Adrenal gland (tissue), 12 donors: ENCODE results near the gene MRPS5. TPM values are rescaled to one million over a fixed set of nuclear protein-coding genes. Genes with fewer than 3 reads are reported as not detected.

Experiments
- DNase-seq, 7 donors: peaks; one replicate each; pipeline ENCODE4 v3.0.0-alpha.2; 2019 to 2020
- H3K27ac ChIP-seq, 5 donors: fragments of 200-600 bp; sonication (generic) in 4 of 5; 1 replicate in 3 of 5; 2 replicates in 2 of 5; pipeline versions ENCODE4 v1.5.1 to v1.8.0; 2016 to 2020; ENCODE audit warnings: mild to moderate bottlenecking in 1 of 5
- H3K27me3 ChIP-seq: fragments of 200-600 bp; 2 replicates; pipeline ENCODE4 v1.8.0; 2021
- H3K36me3 ChIP-seq, 2 donors: fragments of 200-600 bp; replicated peaks in 1 of 2; 1 replicate in 1 of 2; 2 replicates in 1 of 2; pipeline versions ENCODE4 v1.5.1 to v1.8.0; 2018 to 2022
- H3K4me1 ChIP-seq, 2 donors: fragments of 200-600 bp; replicated peaks in 1 of 2; 1 replicate in 1 of 2; 2 replicates in 1 of 2; pipeline versions ENCODE4 v1.5.1 to v1.8.0; 2018 to 2021
- H3K4me3 ChIP-seq, 4 donors: fragments of 200-600 bp; sonication (generic) in 3 of 4; one replicate each; pipeline ENCODE4 v1.5.1; 2016 to 2018
- H3K9me3 ChIP-seq, 3 donors: fragments of 200-600 bp; sonication (generic) in 1 of 3; replicated peaks in 1 of 3; 1 replicate in 2 of 3; 2 replicates in 1 of 3; pipeline versions ENCODE4 v1.5.1 to v1.8.0; 2016 to 2021
- CTCF ChIP-seq, 6 experiments: fragments of 450-650 bp in 4 of 6; fragments of 200-600 bp in 2 of 6; sonication (generic) in 1 of 6; IDR thresholded peaks; 1 replicate in 5 of 6; 2 replicates in 1 of 6; pipeline versions ENCODE4 v1.5.1 to v1.8.0; 2016 to 2021; ENCODE audit warnings: antibody characterized with exemption in 6 of 6, mild to moderate bottlenecking in 2 of 6, moderate library complexity in 1 of 6
- POLR2A ChIP-seq, 2 donors: fragments of 450-650 bp; IDR thresholded peaks; one replicate each; pipeline ENCODE4 v1.6.1; 2017; ENCODE audit warnings: antibody characterized with exemption in 2 of 2, mild to moderate bottlenecking in 2 of 2, moderate library complexity in 1 of 2
- WGBS, 4 donors: extraction: QIAGEN DNeasy Blood & Tissue Kit in 2 of 4; methylation state at CpG; one replicate each; pipeline versions ENCODE4 v1.1.5 to v1.1.7; 2013 to 2017; 5-methylcytosine and 5-hydroxymethylcytosine counted together
- intact Hi-C, 2 donors: fragments of 100-400 bp; cut with DNase I; formaldehyde crosslinking; loops; one replicate each; pipeline versions ENCODE4 v1.14.1 to v1.15.0; 2022 to 2023
- polyA plus RNA-seq, 3 donors: library from polyadenylated mRNA; stranded (reverse); fragments of 200-250 nt in 2 of 3; fragments of 350-450 nt in 1 of 3; fragmentation: Illumina TruSeq in 1 of 3; extraction: RNeasy Lipid Tissue Mini Kit (QIAGEN cat#74804) in 1 of 3; gene quantifications; one replicate each; pipeline ENCODE4 v1.2.3, GENCODE V29; 2013 to 2014
- total RNA-seq, 9 donors: library from RNA; depleted of rRNA in 4 of 9; stranded (reverse); fragments of >200 nt in 4 of 9; fragments of 120-200 nt in 1 of 9; fragmentation: NEBNext Ultra II Directional in 1 of 9; extraction: Animal tissue kit (Norgen Biotek cat#: 25700) in 1 of 9; gene quantifications; one replicate each; pipeline versions ENCODE4 v1.1.0 to v1.2.4, GENCODE V29; 2013 to 2023
- donor health status: healthy with polysubstance abuse.
- donor health status: Bipolar disorder and iron deficiency.
- donor health status: DM: yes; HTN: yes; CAD: no.
- donor health status: DM: no; HTN: no; CAD: no.
- donor health status: DM: no; HTN: no; CAD: no.
- donor health status: DM: yes; HTN: yes; CAD: no.

MRPS5 gene
- total and polyA plus RNA-seq, 12 donors, result 41.0 to 99.0 (median 60.3) TPM

- Histone ChIP-seq H3K4me1 (peaks cover 0 to 6% of the 10 kb centered on the region in 2 donors), H3K9me3 (no peaks in the 10 kb centered on the region), H3K27me3 (peaks cover 32% of the 10 kb centered on the region), H3K4me3 (no peak overlapping the region), H3K27ac (no peak overlapping the region), H3K36me3 (no peaks in the 10 kb centered on the region)
- no peak for DNase-seq
- intact Hi-C loops, result no loop called here
- TF ChIP-seq POLR2A (IDR thresholded peaks at IDR 0.05) (no peak), CTCF (IDR thresholded peaks at IDR 0.05) (no peak)
- WGBS, 4 donors, result 67 to 76% (median 69%) methylated on average over 16 to 18 of the region's 18 CpGs
Observed at GRCh38 chr2:95073856-95074662, 47.5 kb downstream of the MRPS5 start.

GRCh38 chr2:95072424-95072823 lies 49.2 kb downstream of the MRPS5 start:
- DNase-seq, result peak in 1 of 7 donors; percentile 18
- Histone ChIP-seq H3K27me3 (peaks cover 30% of the 10 kb centered on the region), H3K36me3 (no peaks in the 10 kb centered on the region), H3K4me3 (no peak overlapping the region), H3K9me3 (no peaks in the 10 kb centered on the region), H3K4me1 (peaks cover 0 to 6% of the 10 kb centered on the region in 2 donors), H3K27ac (no peak overlapping the region)
- intact Hi-C loops, result no loop called here
- 67 to 81% (median 81%) methylated on average over 2 to 4 of the region's 4 CpGs; no CpG with 5 or more reads in 1 of the 4 donors for WGBS, 4 donors
- TF ChIP-seq CTCF (IDR thresholded peaks at IDR 0.05) (no peak), POLR2A (IDR thresholded peaks at IDR 0.05) (no peak)

GRCh38 chr2:95071856-95072255 lies 49.8 kb downstream of the MRPS5 start:
- Histone ChIP-seq H3K9me3 (no peaks in the 10 kb centered on the region), H3K27me3 (peaks cover 30% of the 10 kb centered on the region), H3K4me3 (no peak overlapping the region), H3K36me3 (no peaks in the 10 kb centered on the region), H3K27ac (no peak overlapping the region), H3K4me1 (peaks cover 0 to under 1% of the 10 kb centered on the region in 2 donors)
- TF ChIP-seq POLR2A (IDR thresholded peaks at IDR 0.05) (no peak), CTCF (IDR thresholded peaks at IDR 0.05) (no peak)
- intact Hi-C loops, result no loop called here
- WGBS, 4 donors, result 74 to 89% (median 80%) methylated on average over 3 to 4 of the region's 4 CpGs
- no peak for DNase-seq

- Histone ChIP-seq H3K4me3 (no peak overlapping the region), H3K36me3 (no peaks in the 10 kb centered on the region), H3K4me1 (no peaks in the 10 kb centered on the region), H3K9me3 (no peaks in the 10 kb centered on the region), H3K27me3 (peaks cover 24% of the 10 kb centered on the region), H3K27ac (no peak overlapping the region)
- DNase-seq, result peak in 1 of 7 donors; percentile 27
- intact Hi-C loops, result no loop called here
- TF ChIP-seq POLR2A (IDR thresholded peaks at IDR 0.05), result no peak
- no peak for TF ChIP-seq CTCF (IDR thresholded peaks at IDR 0.05)
- 72 to 82% (median 73%) methylated on average over 8 to 9 of the region's 9 CpGs for whole genome bisulfite sequencing, 4 donors
Observed at GRCh38 chr2:95069465-95069864, 52.1 kb downstream of the MRPS5 start.
